ENCODE measurements around the gene ATP8A1.

Gene ATP8A1

DNA sequence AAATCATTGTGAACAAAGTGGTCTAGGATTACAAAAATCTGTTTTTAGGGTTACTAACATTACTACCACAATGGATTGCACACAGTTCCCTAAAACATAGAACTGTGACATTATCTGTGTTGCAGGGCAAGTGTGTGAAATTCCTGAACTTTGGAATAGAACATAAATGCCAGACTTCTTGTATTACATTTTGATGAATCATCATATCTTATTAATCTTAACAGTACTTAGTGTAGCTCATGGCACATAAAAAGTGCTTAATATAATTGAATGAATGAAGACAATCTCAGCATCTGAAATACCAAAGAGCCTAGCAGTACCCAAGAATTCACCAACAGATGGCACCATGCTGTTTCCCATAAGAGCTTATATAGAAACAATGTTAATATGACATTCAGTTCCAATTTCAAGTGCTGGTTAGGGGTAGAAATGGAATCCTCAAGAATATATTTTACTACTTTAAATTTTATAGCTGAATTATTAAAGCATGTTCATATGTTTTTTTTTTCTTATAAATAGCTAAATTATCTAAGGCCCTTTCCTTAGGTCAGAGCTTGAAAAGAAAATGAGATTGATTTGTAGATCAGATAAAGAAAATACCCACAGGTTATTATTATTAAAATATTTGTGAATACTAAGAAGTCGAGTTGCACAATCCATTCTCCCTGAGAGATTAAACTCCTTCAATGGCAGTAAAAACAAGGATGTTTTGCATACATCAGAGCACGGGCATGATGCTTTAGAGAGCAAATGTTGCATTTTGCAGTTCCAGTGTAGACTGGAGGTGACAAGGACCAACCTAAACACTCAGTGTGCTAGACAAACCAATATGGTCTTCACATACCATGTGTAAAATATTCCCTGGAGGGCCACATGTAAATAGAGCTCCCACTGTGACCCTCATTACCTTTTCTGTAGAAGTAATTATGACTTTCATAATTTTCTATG is 285.3 kb downstream of the ATP8A1 start:
- Histone ChIP-seq H3K36me3 (ENCODE audit: control insufficient read depth, insufficient read depth, low read length) (no peaks in the 10 kb centered on the region), H3K4me3 (replicated peaks; ENCODE audit: low read depth, low read length) (no peak overlapping the region), H3K27me3 (replicated peaks; ENCODE audit: control insufficient read depth, insufficient read depth, low read length) (no peaks in the 10 kb centered on the region)
- DNase-seq (ENCODE audit: extremely low read depth, insufficient read length): no peak
- TF ChIP-seq, protein P1, sequence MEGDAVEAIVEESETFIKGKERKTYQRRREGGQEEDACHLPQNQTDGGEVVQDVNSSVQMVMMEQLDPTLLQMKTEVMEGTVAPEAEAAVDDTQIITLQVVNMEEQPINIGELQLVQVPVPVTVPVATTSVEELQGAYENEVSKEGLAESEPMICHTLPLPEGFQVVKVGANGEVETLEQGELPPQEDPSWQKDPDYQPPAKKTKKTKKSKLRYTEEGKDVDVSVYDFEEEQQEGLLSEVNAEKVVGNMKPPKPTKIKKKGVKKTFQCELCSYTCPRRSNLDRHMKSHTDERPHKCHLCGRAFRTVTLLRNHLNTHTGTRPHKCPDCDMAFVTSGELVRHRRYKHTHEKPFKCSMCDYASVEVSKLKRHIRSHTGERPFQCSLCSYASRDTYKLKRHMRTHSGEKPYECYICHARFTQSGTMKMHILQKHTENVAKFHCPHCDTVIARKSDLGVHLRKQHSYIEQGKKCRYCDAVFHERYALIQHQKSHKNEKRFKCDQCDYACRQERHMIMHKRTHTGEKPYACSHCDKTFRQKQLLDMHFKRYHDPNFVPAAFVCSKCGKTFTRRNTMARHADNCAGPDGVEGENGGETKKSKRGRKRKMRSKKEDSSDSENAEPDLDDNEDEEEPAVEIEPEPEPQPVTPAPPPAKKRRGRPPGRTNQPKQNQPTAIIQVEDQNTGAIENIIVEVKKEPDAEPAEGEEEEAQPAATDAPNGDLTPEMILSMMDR (IDR thresholded peaks at IDR 0.05; ENCODE audit: insufficient read depth, low read length, poor library complexity, severe bottlenecking): peak; percentile 47

DNA sequence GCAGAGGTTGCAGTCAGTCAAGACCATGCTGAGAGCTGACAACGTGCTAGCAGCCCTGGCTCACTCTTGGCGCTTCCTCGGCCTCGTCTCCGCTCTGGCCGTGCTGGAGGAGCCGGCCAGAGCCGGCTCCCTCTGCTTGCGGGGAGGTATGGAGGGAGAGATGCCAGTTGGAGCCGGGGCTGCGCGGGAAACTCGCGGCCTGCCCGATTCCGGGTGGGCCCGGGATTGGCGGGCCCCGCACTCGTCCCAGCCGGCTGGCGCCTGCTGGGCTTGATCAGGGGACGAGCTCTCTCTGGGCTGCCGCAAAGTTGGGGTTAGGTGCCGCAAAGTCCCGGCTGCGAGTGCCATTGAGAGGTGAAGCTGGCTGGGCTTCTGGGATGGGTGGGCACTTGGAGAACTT is 287.4 kb downstream of the ATP8A1 start:
- Histone ChIP-seq H3K27me3 (replicated peaks; ENCODE audit: control insufficient read depth, insufficient read depth, low read length) (no peaks in the 10 kb centered on the region), H3K4me3 (replicated peaks; ENCODE audit: low read depth, low read length) (no peak overlapping the region), H3K36me3 (ENCODE audit: control insufficient read depth, insufficient read depth, low read length) (no peaks in the 10 kb centered on the region)
- no peak for DNase-seq (ENCODE audit: extremely low read depth, insufficient read length)
- TF ChIP-seq, protein P1 (IDR thresholded peaks at IDR 0.05; ENCODE audit: insufficient read depth, low read length, poor library complexity, severe bottlenecking): no peak

DNA sequence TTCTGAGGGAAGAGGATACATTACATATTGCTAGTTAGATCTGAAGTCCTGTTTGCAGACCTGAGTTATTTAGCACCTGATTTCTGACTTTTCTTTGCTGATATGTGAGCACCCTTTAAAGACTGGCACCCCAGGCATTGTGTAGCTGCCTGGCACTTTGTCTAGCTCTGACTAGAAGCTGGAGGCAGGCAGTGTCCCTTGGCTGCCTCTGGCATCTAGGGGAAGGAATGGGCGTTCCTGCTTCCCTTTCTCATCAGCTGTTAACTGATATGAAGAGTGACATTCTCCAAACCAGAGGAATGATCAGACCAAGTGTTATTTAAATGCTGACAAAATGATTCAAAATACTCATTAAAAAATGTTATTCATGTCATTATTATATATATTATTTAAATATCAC is 289.9 kb downstream of the ATP8A1 start:
- Histone ChIP-seq H3K27me3 (replicated peaks; ENCODE audit: control insufficient read depth, insufficient read depth, low read length) (no peaks in the 10 kb centered on the region), H3K36me3 (ENCODE audit: control insufficient read depth, insufficient read depth, low read length) (no peaks in the 10 kb centered on the region), H3K4me3 (replicated peaks; ENCODE audit: low read depth, low read length) (no peak overlapping the region)
- DNase-seq (ENCODE audit: extremely low read depth, insufficient read length): no peak
- TF ChIP-seq, protein P1 (IDR thresholded peaks at IDR 0.05; ENCODE audit: insufficient read depth, low read length, poor library complexity, severe bottlenecking): no peak

DNA sequence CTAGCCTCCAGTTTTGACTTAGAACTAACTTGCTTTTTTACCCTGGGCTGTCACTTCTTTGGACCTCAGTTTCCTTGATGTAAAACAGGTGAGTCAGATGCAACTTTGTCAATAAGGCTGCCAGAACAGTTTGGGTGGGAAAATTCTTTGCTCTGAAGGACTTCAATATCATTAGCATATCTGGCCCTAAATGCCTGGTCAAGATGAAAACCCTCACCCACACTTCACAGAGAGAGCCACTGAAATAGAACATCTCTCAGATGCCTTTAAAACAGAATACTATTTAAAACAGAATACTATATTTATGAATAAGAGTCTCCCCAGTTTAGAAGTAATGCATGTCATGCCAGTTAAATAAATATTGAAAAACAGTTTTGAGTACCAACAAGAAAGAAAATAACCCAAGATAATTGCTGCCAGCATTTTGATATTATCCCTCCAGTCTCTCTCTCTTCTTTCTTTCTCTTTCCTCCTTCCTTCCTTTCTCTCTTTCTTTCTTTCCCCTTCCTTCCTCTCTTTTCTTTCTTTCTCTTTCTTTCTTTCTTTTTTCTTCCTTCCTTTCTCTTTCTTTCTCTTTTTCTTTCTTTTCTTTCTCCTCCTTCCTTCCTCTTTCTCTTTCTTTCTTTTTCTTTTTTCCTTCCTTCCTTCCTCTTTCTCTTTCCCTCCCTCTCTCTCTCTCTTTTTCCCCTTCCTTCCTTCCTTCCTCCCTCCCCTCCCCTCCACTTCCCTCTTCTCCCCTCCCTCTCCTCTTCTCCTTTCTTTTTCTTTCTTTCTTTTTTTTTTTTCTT is 292.4 kb downstream of the ATP8A1 start:
- H3K4me3 ChIP-seq (replicated peaks; ENCODE audit: low read depth, low read length): no peak overlapping the region
- TF ChIP-seq, protein P1 (IDR thresholded peaks at IDR 0.05; ENCODE audit: insufficient read depth, low read length, poor library complexity, severe bottlenecking): no peak
- H3K36me3 ChIP-seq (ENCODE audit: control insufficient read depth, insufficient read depth, low read length): no peaks in the 10 kb centered on the region
- H3K27me3 ChIP-seq (replicated peaks; ENCODE audit: control insufficient read depth, insufficient read depth, low read length): no peaks in the 10 kb centered on the region
- no peak for DNase-seq (ENCODE audit: extremely low read depth, insufficient read length)

DNA sequence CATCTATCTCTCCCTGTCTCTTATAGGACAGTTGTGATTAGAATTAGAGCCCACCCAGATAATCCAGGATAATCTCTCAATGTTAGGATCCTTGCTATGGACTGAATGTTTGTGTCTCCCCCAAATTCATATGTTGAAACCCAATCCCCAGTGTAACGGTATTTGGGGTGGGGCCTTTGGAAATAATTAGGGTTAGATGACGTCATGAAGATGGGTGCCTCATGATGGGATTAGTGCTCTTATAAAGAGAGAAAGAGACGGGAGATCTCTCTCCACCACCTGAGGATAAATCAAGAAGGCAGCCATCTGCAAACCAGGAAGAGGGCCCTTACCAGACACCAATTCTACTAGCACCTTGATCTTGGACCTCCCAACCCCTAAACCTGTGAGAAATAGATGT is 293.3 kb downstream of the ATP8A1 start:
- Histone ChIP-seq H3K27me3 (replicated peaks; ENCODE audit: control insufficient read depth, insufficient read depth, low read length) (no peaks in the 10 kb centered on the region), H3K4me3 (replicated peaks; ENCODE audit: low read depth, low read length) (no peak overlapping the region), H3K36me3 (ENCODE audit: control insufficient read depth, insufficient read depth, low read length) (no peaks in the 10 kb centered on the region)
- no peak for DNase-seq (ENCODE audit: extremely low read depth, insufficient read length)
- TF ChIP-seq, protein P1 (IDR thresholded peaks at IDR 0.05; ENCODE audit: insufficient read depth, low read length, poor library complexity, severe bottlenecking): no peak

Data from GM06990 (cell line).